ENCODE data around the gene BLCAP. TPM values are rescaled to one million over a fixed set of nuclear protein-coding genes. Genes with fewer than 3 reads are reported as not detected.
A peak's percentile ranks its signal among the peaks of the same experiment; 100 is the strongest.

The BLCAP gene
- total RNA-seq, 4 donors from 2014 or later, result 91.3 to 136 (median 103) TPM

DNA sequence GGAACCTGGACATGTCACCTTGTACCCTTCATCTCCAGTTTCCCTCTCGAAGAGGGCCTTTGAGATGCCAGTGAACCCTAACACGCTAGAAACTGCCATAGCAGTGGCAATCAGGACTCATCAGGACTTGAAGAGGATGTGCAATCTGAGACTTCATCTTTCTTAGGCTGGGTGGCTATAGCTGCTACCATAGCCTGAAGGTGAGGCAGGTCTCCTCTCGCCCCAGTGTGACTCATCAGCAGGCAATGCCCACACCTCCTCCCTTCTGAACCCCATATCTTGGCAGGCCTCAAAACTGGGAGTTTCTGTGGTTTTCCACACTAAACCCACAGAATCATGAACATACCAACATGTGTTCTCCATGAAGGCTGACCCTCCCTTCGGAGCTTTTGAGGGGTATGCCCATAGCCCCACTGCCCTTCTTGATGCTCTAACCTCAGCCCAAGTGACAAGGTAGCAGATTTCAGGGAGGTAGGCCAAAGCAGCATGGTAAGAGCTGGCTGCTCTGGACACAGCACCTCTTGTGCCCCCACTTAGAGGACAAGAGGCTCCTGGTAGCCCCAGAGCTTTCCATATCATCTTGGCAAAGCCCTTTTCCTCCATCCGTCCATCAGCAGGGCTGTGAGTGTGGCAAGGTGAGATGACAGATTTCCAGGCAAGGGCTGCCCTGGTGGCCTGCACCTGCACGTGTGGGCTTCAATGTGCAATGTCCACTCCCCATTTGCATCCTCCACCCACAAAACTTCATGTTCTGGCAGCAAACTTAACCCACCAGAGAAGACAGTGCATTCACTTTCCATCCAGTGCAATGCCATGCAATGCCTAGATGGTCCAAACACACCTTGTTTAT is 2.6 kb downstream of the BLCAP start:
- DNase-seq (ENCODE audit: low spot score in 2 of 2), result peak; percentile 44 to 70
- 25 to 45% methylated on average over 6 of the region's 6 CpGs for WGBS, 2 donors
- H3K4me3 ChIP-seq (ENCODE audit: low read depth, poor library complexity, severe bottlenecking), result no peak overlapping the region
- intact Hi-C loops (cut with DNase I; ENCODE audit: low total_unique reads), result loop anchor here (5.0 kb wide), 1 partner anchor 248 kb away; no protein-coding TSS in a partner anchor
- TF ChIP-seq POLR2A (IDR thresholded peaks at IDR 0.05), result no peak
- TF ChIP-seq, protein P1, sequence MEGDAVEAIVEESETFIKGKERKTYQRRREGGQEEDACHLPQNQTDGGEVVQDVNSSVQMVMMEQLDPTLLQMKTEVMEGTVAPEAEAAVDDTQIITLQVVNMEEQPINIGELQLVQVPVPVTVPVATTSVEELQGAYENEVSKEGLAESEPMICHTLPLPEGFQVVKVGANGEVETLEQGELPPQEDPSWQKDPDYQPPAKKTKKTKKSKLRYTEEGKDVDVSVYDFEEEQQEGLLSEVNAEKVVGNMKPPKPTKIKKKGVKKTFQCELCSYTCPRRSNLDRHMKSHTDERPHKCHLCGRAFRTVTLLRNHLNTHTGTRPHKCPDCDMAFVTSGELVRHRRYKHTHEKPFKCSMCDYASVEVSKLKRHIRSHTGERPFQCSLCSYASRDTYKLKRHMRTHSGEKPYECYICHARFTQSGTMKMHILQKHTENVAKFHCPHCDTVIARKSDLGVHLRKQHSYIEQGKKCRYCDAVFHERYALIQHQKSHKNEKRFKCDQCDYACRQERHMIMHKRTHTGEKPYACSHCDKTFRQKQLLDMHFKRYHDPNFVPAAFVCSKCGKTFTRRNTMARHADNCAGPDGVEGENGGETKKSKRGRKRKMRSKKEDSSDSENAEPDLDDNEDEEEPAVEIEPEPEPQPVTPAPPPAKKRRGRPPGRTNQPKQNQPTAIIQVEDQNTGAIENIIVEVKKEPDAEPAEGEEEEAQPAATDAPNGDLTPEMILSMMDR (IDR thresholded peaks at IDR 0.05), result no peak

DNA sequence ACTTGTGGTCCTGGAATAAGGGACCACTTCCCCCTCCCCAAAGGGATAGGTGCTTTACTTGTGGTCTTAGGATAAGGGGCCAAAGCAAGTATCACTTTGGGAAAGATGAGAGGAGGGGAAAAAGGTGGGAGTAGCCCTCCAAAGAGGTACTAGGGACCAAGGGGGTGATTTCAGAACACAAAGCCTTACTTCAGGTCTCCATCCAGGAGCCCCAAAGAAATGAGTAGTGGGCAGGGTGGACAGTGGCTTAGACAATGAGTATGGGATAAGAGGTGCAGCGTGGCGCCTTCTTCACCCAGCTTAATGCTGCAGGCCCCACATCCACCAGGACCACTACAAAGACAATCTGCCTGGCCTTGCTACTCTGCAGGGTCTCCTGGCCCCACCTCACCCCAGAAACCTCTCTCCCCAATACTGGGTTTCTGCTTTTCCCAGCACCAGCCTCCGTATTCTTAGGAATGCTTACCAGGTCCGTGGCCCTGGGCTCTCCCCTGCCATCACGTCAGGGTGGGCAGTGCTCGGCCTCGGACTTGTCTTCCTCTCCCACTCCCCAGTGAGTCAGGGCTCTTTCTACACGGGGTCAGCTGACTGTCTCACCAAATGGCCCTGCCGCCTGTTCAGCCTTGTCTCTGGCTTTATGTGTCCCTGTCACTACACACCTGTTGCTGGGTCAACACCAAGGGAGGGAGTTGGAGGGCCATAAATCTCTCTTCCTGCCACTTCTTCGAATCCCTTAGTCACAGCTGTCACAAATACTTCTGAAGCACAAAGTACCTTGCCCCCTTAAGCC is 3.6 kb downstream of the BLCAP start:
- no peak overlapping the region for H3K4me3 ChIP-seq (ENCODE audit: low read depth, poor library complexity, severe bottlenecking)
- TF ChIP-seq, protein P1 (IDR thresholded peaks at IDR 0.05), result no peak
- intact Hi-C loops (cut with DNase I; ENCODE audit: low total_unique reads), result no loop called here
- WGBS, 2 donors, result 50 to 53% methylated on average over 10 of the region's 10 CpGs
- peak in 1 of 2 donors; percentile 82 for DNase-seq (ENCODE audit: low spot score in 2 of 2)

DNA sequence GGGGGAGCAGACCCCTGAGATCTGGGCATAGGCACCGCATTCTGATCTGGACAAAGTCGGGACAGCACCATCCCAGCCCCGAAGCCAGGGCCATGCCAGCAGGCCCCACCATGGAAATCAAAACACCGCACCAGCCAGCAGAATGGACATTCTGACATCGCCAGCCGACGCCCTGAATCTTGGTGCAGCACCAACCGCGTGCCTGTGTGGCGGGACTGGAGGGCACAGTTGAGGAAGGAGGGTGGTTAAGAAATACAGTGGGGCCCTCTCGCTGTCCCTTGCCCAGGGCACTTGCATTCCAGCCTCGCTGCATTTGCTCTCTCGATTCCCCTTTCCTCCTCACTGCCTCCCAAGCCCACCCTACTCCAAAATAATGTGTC is 4.7 kb downstream of the BLCAP start:
- intact Hi-C loops (cut with DNase I; ENCODE audit: low total_unique reads), result no loop called here
- no peak for DNase-seq (ENCODE audit: low spot score in 2 of 2)
- no peak overlapping the region for H3K4me3 ChIP-seq (ENCODE audit: low read depth, poor library complexity, severe bottlenecking)
- TF ChIP-seq POLR2A (IDR thresholded peaks at IDR 0.05), result no peak
- TF ChIP-seq, protein P1 (IDR thresholded peaks at IDR 0.05), result no peak
- 58 to 66% methylated on average over 13 of the region's 13 CpGs for WGBS, 2 donors

DNA sequence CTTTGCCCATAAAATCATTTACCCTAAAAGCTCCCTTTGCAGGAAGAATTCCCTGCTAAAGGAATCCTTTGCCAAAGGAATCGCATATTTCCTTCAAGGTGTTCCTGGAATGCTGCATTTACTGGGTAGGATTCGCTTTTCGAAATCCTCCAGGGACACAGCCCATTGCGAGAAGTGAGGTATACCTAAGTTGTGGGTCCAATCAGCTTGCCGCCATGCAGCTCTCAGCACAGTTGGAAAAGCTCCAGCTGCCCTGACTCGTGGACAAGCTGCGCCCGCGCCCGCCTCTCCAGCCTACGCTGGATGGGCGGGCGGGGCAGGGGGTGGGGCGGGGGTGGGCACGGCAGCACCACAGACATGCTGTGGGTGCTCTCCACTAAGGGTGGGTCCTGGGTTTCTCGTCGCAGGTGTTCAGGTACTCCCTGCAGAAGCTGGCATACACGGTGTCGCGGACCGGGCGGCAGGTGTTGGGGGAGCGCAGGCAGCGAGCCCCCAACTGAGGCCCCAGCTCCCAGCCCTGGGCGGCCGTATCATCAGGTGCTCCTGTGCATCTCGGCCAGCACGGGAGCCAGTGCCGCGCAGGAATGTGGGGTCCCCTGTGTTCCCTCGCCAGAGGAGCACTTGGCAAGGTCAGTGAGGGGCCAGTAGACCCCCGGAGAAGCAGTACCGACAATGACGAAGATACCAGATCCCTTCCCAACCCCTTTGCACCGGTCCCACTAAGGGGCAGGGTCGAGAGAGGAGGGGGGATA is 5.2 kb downstream of the BLCAP start:
- intact Hi-C loops (cut with DNase I; ENCODE audit: low total_unique reads), result no loop called here
- no peak overlapping the region for H3K4me3 ChIP-seq (ENCODE audit: low read depth, poor library complexity, severe bottlenecking)
- TF ChIP-seq POLR2A (IDR thresholded peaks at IDR 0.05), result no peak
- TF ChIP-seq, protein P1 (IDR thresholded peaks at IDR 0.05), result no peak
- 34 to 46% methylated on average over 17 to 19 of the region's 36 CpGs for WGBS, 2 donors
- peak; percentile 51 to 86 for DNase-seq (ENCODE audit: low spot score in 2 of 2)

DNA sequence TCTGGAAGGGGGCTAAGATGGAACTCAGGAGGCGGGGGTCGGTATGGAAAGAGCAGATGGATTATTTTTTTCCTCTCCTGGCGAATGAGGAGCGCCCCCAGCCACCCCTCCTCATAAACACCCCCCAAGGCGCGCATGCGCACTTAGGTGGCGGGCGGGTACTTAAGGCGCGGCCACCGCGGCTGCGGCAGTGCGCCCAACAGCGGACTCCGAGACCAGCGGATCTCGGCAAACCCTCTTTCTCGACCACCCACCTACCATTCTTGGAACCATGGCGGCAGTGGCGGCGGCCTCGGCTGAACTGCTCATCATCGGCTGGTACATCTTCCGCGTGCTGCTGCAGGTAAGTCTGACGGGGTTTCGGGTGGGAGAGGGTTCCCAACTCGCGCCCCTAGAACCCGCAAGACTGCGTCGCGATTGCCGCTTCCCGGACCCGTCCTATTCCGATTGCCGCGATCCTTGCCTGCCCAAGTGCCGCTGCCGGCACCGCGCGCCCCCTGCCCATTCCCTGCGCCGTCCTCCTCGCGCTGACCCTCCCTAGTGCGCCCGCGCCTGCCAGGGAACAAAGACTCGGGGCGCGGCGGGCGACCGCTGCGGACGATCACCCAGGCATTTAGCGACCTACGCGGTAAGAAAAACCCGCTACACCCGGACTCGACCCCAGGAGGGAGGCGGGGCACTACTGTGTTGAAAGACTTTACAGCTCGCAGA is 6.5 kb downstream of the BLCAP start, which contains the start of gene NNAT:
Gene NNAT (plus strand): TSS at position 190 of the 711 bp plus-strand sequence. CDS start 82 bp downstream, at position 272.
- H3K4me3 ChIP-seq (ENCODE audit: low read depth, poor library complexity, severe bottlenecking), result no peak within 1 kb of the TSS
- DNase-seq (ENCODE audit: low spot score in 2 of 2), result peak in 1 of 2 donors; percentile 76
- 61 to 70% methylated on average over 69 of the region's 69 CpGs for WGBS, 2 donors
- no peak for TF ChIP-seq POLR2A (IDR thresholded peaks at IDR 0.05)
- intact Hi-C loops (cut with DNase I; ENCODE audit: low total_unique reads), result no loop called here

Measured in lower leg skin (tissue), 4 donors.